B cell (primary cell): ENCODE results near the gene SH2D4B. TPM values are rescaled to one million over a fixed set of nuclear protein-coding genes. Genes with fewer than 3 reads are reported as not detected.

Source experiments
- ATAC-seq: fragments of 200-7000 bp; cut with Tn5 transposase; one replicate; pipeline ENCODE4 v1.10.0; 2021; ENCODE audit warnings: low read depth, mild to moderate bottlenecking, moderate number of reproducible peaks, moderate library complexity
- CTCF ChIA-PET: fragments of 350-600 bp; sonication (Branson Sonifier 250); formaldehyde crosslinking; loops from one replicate; lab custom pipeline; 2021; ENCODE audit warnings: antibody characterized with exemption, inconsistent platforms; lab: Charles Lee
- POLR2A ChIA-PET: fragments of 350-600 bp; sonication (Branson Sonifier 250); formaldehyde crosslinking; loops from one replicate; lab custom pipeline; 2021; ENCODE audit warnings: antibody characterized with exemption; lab: Charles Lee
- DNase-seq: peaks from one replicate; pipeline ENCODE4 v3.0.0; 2013
- H2AFZ ChIP-seq: 2 replicates; pipeline ENCODE4 v1.6.1; 2012; ENCODE audit warnings: mild to moderate bottlenecking, low read depth, low read length; ENCODE audit not compliant: insufficient read depth, poor library complexity, severe bottlenecking
- H3K27ac ChIP-seq, 2 donors: 1 replicate in 1 of 2; 2 replicates in 1 of 2; pipeline ENCODE4 v1.5.1; 2012 to 2013; ENCODE audit warnings: low read length in 2 of 2, mild to moderate bottlenecking in 2 of 2, moderate library complexity in 1 of 2
- H3K27me3 ChIP-seq, 4 experiments: fragments of 200-600 bp in 1 of 4; sonication (generic) in 1 of 4; replicated peaks in 1 of 4; 1 replicate in 2 of 4; 2 replicates in 2 of 4; pipeline versions ENCODE4 v1.6.1 to v1.7.0; 2013 to 2016; ENCODE audit warnings: low read length in 3 of 4, mild to moderate bottlenecking in 2 of 4, mixed read lengths in 1 of 4, moderate library complexity in 1 of 4; ENCODE audit not compliant: insufficient read depth in 4 of 4, control insufficient read depth in 3 of 4; ENCODE audit errors: control extremely low read depth in 1 of 4
- H3K36me3 ChIP-seq, 2 experiments: replicated peaks in 1 of 2; 1 replicate in 1 of 2; 2 replicates in 1 of 2; pipeline versions ENCODE4 v1.6.1 to v1.7.1; 2013; ENCODE audit warnings: low read length in 1 of 2; ENCODE audit not compliant: insufficient read depth in 2 of 2, control insufficient read depth in 1 of 2; ENCODE audit errors: control extremely low read depth in 1 of 2, extremely low read depth in 1 of 2
- H3K4me1 ChIP-seq, 2 donors: fragments of 200-600 bp in 1 of 2; sonication (generic) in 1 of 2; 1 replicate in 1 of 2; 2 replicates in 1 of 2; pipeline versions ENCODE4 v1.5.1 to v1.6.1; 2013 to 2017; ENCODE audit warnings: low read length in 2 of 2; ENCODE audit not compliant: control insufficient read depth in 2 of 2, insufficient read depth in 2 of 2
- H3K4me2 ChIP-seq: replicated peaks from 2 replicates; pipeline ENCODE3; 2012; ENCODE audit warnings: mild to moderate bottlenecking, low read depth, low read length; ENCODE audit not compliant: poor library complexity, severe bottlenecking
- H3K4me3 ChIP-seq, 5 experiments: fragments of 200-600 bp in 1 of 5; sonication (generic) in 1 of 5; 1 replicate in 3 of 5; 2 replicates in 2 of 5; pipeline versions ENCODE4 v1.5.1 to v1.7.0; 2011 to 2016; ENCODE audit warnings: low read length in 4 of 5, mild to moderate bottlenecking in 4 of 5, low read depth in 2 of 5, control low read depth in 1 of 5, moderate library complexity in 1 of 5; ENCODE audit not compliant: insufficient read depth in 1 of 5; ENCODE audit errors: control extremely low read depth in 1 of 5, extremely low read depth in 1 of 5
- H3K79me2 ChIP-seq: fragments of 200-600 bp; sonication (generic); one replicate; pipeline ENCODE4 v1.6.0; 2016; ENCODE audit warnings: low read length; ENCODE audit not compliant: control insufficient read depth, insufficient read depth
- H3K9ac ChIP-seq: fragments of 200-600 bp; sonication (generic); 2 replicates; pipeline ENCODE4 v1.6.1; 2017; ENCODE audit warnings: mild to moderate bottlenecking, low read length, moderate library complexity
- H3K9me3 ChIP-seq, 3 donors: one replicate each; pipeline versions ENCODE4 v1.6.1 to v1.7.1; 2013; ENCODE audit warnings: low read length in 2 of 3; ENCODE audit not compliant: control insufficient read depth in 2 of 3, insufficient read depth in 1 of 3; ENCODE audit errors: control extremely low read depth in 1 of 3
- H4K20me1 ChIP-seq: 2 replicates; pipeline ENCODE4 v1.6.0; 2012; ENCODE audit warnings: mild to moderate bottlenecking, low read length; ENCODE audit not compliant: insufficient read depth, control insufficient read depth, poor library complexity, severe bottlenecking
- H3K27ac Mint-ChIP-seq: one replicate; pipeline ENCODE4 v1.8.0; 2021; ENCODE audit warnings: mixed read lengths
- H3K27me3 Mint-ChIP-seq: one replicate; pipeline ENCODE4 v1.8.0; 2021; ENCODE audit warnings: mixed read lengths
- H3K4me1 Mint-ChIP-seq: one replicate; pipeline ENCODE4 v1.8.0; 2021; ENCODE audit warnings: mixed read lengths
- H3K4me3 Mint-ChIP-seq: one replicate; pipeline ENCODE4 v1.8.0; 2021; ENCODE audit warnings: mixed read lengths
- H3K9me3 Mint-ChIP-seq: one replicate; pipeline ENCODE4 v1.8.0; 2022; ENCODE audit warnings: mixed read lengths; ENCODE audit not compliant: insufficient read depth
- CTCF ChIP-seq: fragments of 200-600 bp; IDR thresholded peaks from one replicate; pipeline ENCODE4 v1.8.0; 2022; ENCODE audit warnings: antibody characterized with exemption, mild to moderate bottlenecking
- EZH2 ChIP-seq: IDR thresholded peaks from 2 replicates; pipeline ENCODE4 v1.6.1; 2012; ENCODE audit warnings: borderline replicate concordance, low read depth, mild to moderate bottlenecking, moderate library complexity, low read length; ENCODE audit not compliant: insufficient read depth, poor library complexity, severe bottlenecking
- WGBS: methylation state at CpG from one replicate; pipeline ENCODE4 v1.1.5; 2013; ENCODE audit warnings: missing lambda C conversion rate; ENCODE audit not compliant: insufficient coverage; 5-methylcytosine and 5-hydroxymethylcytosine counted together
- intact Hi-C: fragments of 100-400 bp; cut with micrococcal nuclease; formaldehyde crosslinking; loops from one replicate; pipeline ENCODE4 v1.10.0; 2022
- polyA plus RNA-seq: library from polyadenylated mRNA; depleted of rRNA; stranded (reverse); fragments of >200 nt; gene quantifications from 2 replicates; pipeline ENCODE4 v1.2.3, GENCODE V29; 2012
- total RNA-seq, 2 donors: library from RNA; stranded (reverse); fragments of 120-200 nt in 1 of 2; gene quantifications; 1 replicate in 1 of 2; 2 replicates in 1 of 2; pipeline versions ENCODE4 v1.2.3 to v1.2.4, GENCODE V29; 2013 to 2022

The SH2D4B gene
- total and polyA plus RNA-seq, 2 donors (not counting 1 experiment from before 2014, with no cell fraction given) = 0.09 to 0.22 TPM

GRCh38 chr10:80579181-80579763 lies 41.6 kb downstream of the SH2D4B start:
- H3K79me2 ChIP-seq = no peaks in the 10 kb centered on the region
- Mint-ChIP-seq H3K27me3 (peaks cover 3% of the 10 kb centered on the region), H3K4me1 (peaks cover 18% of the 10 kb centered on the region), H3K27ac (no peak overlapping the region), H3K9me3 (no peaks in the 10 kb centered on the region), H3K4me3 (no peak overlapping the region)
- WGBS = 0% methylated on average over 2 of the region's 5 CpGs
- TF ChIP-seq EZH2 (no peak), CTCF (no peak)
- H2AFZ ChIP-seq = peak overlapping the region; percentile 41
- no peak overlapping the region for H3K27ac ChIP-seq
- POLR2A ChIA-PET = no interaction called here
- H3K9ac ChIP-seq = no peak overlapping the region
- DNase-seq (no peak), ATAC-seq (no peak)
- intact Hi-C loops = no loop called here
- H3K4me1 ChIP-seq = peaks cover 10 to 23% of the 10 kb centered on the region in 2 donors
- CTCF ChIA-PET = no interaction called here
- H3K9me3 ChIP-seq = peaks cover 0 to 2% (median 0%) of the 10 kb centered on the region in 3 donors
- peak overlapping the region; percentile 14 for H3K4me2 ChIP-seq
- no peak overlapping the region for H3K4me3 ChIP-seq
- no peaks in the 10 kb centered on the region for H3K36me3 ChIP-seq
- no peaks in the 10 kb centered on the region for H3K27me3 ChIP-seq
- no peaks in the 10 kb centered on the region for H4K20me1 ChIP-seq

GRCh38 chr10:80579849-80580637 lies 42.3 kb downstream of the SH2D4B start:
- no peak for ATAC-seq
- POLR2A ChIA-PET = no interaction called here
- Histone ChIP-seq H3K4me1 (peaks cover 10 to 23% of the 10 kb centered on the region in 2 donors), H3K27ac (no peak overlapping the region), H3K9ac (no peak overlapping the region), H3K79me2 (no peaks in the 10 kb centered on the region), H4K20me1 (no peaks in the 10 kb centered on the region), H3K9me3 (peaks cover 0 to 2% (median 0%) of the 10 kb centered on the region in 3 donors), H3K36me3 (no peaks in the 10 kb centered on the region), H3K4me2 (no peak overlapping the region), H3K4me3 (no peak overlapping the region), H3K27me3 (no peaks in the 10 kb centered on the region), H2AFZ (peak overlapping the region; percentile 41)
- Mint-ChIP-seq H3K4me3 (no peak overlapping the region), H3K9me3 (no peaks in the 10 kb centered on the region), H3K27ac (no peak overlapping the region), H3K27me3 (peaks cover 3% of the 10 kb centered on the region), H3K4me1 (peaks cover 18% of the 10 kb centered on the region)
- intact Hi-C loops = no loop called here
- 39% methylated on average over 3 of the region's 5 CpGs for WGBS
- DNase-seq = no peak
- CTCF ChIA-PET = interaction anchor here (1.4 kb wide), 1 partner anchor 17 kb away, joined by 4 read pairs; no protein-coding TSS in a partner anchor
- no peak for TF ChIP-seq EZH2
